ENCODE data around the gene UGGT2. TPM values are rescaled to one million over a fixed set of nuclear protein-coding genes. Genes with fewer than 3 reads are reported as not detected.

UGGT2 gene
- total RNA-seq, 3 donors from 2014 or later (not counting 1 experiment from before 2014, with no cell fraction given): 0.63 to 1.4 (median 1.3) TPM

DNA sequence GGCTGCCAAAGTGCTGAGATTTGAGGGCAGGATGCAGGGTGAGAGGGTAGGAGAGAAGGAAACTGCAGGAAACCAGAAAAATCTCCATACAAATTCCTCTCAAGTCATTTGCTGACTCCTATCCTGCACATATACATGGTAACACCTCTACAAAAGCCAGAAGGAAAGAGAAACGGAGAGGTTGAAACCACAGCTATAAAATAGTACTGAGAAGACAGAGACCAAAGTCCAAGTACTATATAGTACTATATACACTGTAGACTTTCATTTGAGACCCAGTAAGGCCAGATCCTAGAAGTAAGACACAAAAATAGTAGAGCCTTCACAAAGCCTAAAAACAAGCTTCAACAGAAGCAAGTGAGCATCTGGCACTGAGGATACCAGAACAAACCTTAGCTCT, 103.1 kb downstream of the UGGT2 start:
- no peaks in the 10 kb centered on the region for H3K9me3 ChIP-seq (ENCODE audit: control insufficient read depth, insufficient read depth, low read length)
- no peaks in the 10 kb centered on the region for H3K27me3 ChIP-seq (ENCODE audit: control insufficient read depth, insufficient read depth, low read length)
- H3K36me3 Mint-ChIP-seq: no peaks in the 10 kb centered on the region
- ATAC-seq (no peak), DNase-seq (no peak)
- no peaks in the 10 kb centered on the region for H3K4me1 ChIP-seq (ENCODE audit: control insufficient read depth, insufficient read depth, low read length)
- H3K4me3 Mint-ChIP-seq: no peak overlapping the region
- H3K36me3 ChIP-seq (ENCODE audit: control insufficient read depth, insufficient read depth, low read length): no peaks in the 10 kb centered on the region
- no peaks in the 10 kb centered on the region for H3K27me3 Mint-ChIP-seq (ENCODE audit: low read depth in 2 of 2)
- no peak overlapping the region for H3K27ac Mint-ChIP-seq
- no peak overlapping the region for H3K4me3 ChIP-seq (ENCODE audit: low read length)
- no peak overlapping the region for H3K27ac ChIP-seq (ENCODE audit: low read length)
- TF ChIP-seq, protein P1, sequence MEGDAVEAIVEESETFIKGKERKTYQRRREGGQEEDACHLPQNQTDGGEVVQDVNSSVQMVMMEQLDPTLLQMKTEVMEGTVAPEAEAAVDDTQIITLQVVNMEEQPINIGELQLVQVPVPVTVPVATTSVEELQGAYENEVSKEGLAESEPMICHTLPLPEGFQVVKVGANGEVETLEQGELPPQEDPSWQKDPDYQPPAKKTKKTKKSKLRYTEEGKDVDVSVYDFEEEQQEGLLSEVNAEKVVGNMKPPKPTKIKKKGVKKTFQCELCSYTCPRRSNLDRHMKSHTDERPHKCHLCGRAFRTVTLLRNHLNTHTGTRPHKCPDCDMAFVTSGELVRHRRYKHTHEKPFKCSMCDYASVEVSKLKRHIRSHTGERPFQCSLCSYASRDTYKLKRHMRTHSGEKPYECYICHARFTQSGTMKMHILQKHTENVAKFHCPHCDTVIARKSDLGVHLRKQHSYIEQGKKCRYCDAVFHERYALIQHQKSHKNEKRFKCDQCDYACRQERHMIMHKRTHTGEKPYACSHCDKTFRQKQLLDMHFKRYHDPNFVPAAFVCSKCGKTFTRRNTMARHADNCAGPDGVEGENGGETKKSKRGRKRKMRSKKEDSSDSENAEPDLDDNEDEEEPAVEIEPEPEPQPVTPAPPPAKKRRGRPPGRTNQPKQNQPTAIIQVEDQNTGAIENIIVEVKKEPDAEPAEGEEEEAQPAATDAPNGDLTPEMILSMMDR (IDR thresholded peaks at IDR 0.05): no peak
- no CpG with 5 or more reads among the region's 1 CpG for whole genome bisulfite sequencing (ENCODE audit: insufficient coverage)
- intact Hi-C loops (cut with micrococcal nuclease): no loop called here
- peaks cover 3 to 12% of the 10 kb centered on the region in 2 donors for H3K9me3 Mint-ChIP-seq
- H3K4me1 Mint-ChIP-seq: no peaks in the 10 kb centered on the region

- 60% methylated on average over 1 of the region's 2 CpGs for WGBS (ENCODE audit: insufficient coverage)
- Histone ChIP-seq H3K36me3 (ENCODE audit: control insufficient read depth, insufficient read depth, low read length) (no peaks in the 10 kb centered on the region), H3K4me1 (ENCODE audit: control insufficient read depth, insufficient read depth, low read length) (no peaks in the 10 kb centered on the region), H3K4me3 (ENCODE audit: low read length) (no peak overlapping the region), H3K27ac (ENCODE audit: low read length) (no peak overlapping the region), H3K27me3 (ENCODE audit: control insufficient read depth, insufficient read depth, low read length) (no peaks in the 10 kb centered on the region), H3K9me3 (ENCODE audit: control insufficient read depth, insufficient read depth, low read length) (no peaks in the 10 kb centered on the region)
- no peak overlapping the region for H3K4me3 Mint-ChIP-seq
- H3K9me3 Mint-ChIP-seq: peaks cover 3 to 10% of the 10 kb centered on the region in 2 donors
- TF ChIP-seq, protein P1 (IDR thresholded peaks at IDR 0.05): no peak
- DNase-seq: no peak
- no peak overlapping the region for H3K27ac Mint-ChIP-seq
- H3K4me1 Mint-ChIP-seq: no peaks in the 10 kb centered on the region
- intact Hi-C loops (cut with micrococcal nuclease): no loop called here
- no peak for ATAC-seq
- H3K27me3 Mint-ChIP-seq (ENCODE audit: low read depth in 2 of 2): no peaks in the 10 kb centered on the region
- H3K36me3 Mint-ChIP-seq: no peaks in the 10 kb centered on the region
Observed at GRCh38 chr13:95948656-95949055, 104.5 kb downstream of the UGGT2 start.

DNA sequence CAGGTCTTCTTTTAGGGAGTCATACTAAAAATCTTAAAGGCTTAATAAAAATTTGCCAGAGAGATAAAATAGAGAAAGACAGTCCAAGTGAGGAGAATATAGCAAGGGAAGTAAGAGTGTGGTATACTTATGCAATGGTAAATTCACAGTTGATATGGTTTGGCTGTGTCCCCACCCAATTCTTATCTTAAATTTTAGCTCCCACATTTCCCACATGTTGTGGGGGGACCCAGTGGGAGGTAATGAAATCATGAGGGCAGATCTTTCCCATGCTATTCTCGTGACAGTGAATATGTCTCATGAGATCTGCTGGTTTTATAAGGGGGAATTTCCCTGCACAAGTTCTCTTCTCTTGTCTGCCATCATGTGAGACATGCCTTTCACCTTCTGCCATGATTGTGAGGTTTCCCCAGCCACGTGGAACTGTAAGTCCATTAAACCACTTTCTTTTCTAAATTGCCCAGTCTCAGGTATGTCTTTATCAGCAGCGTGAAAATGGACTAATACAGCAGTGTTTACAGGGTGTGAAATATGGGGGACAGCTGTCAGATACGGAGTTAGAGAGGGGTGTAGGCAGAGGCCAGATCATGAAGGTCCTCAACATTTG, 115.4 kb downstream of the UGGT2 start:
- intact Hi-C loops (cut with micrococcal nuclease): no loop called here
- DNase-seq (no peak), ATAC-seq (no peak)
- H3K27ac ChIP-seq (ENCODE audit: low read length): no peak overlapping the region
- no peak overlapping the region for H3K4me3 Mint-ChIP-seq
- no peaks in the 10 kb centered on the region for H3K27me3 Mint-ChIP-seq (ENCODE audit: low read depth in 2 of 2)
- H3K9me3 ChIP-seq (ENCODE audit: control insufficient read depth, insufficient read depth, low read length): peaks cover 4% of the 10 kb centered on the region
- H3K27ac Mint-ChIP-seq: no peak overlapping the region
- H3K9me3 Mint-ChIP-seq: peaks cover 4 to 12% of the 10 kb centered on the region in 2 donors
- no peaks in the 10 kb centered on the region for H3K36me3 Mint-ChIP-seq
- H3K4me1 Mint-ChIP-seq: no peaks in the 10 kb centered on the region
- no peaks in the 10 kb centered on the region for H3K4me1 ChIP-seq (ENCODE audit: control insufficient read depth, insufficient read depth, low read length)
- no peak overlapping the region for H3K4me3 ChIP-seq (ENCODE audit: low read length)
- H3K27me3 ChIP-seq (ENCODE audit: control insufficient read depth, insufficient read depth, low read length): no peaks in the 10 kb centered on the region
- WGBS (ENCODE audit: insufficient coverage): 71% methylated on average over 4 of the region's 4 CpGs
- H3K36me3 ChIP-seq (ENCODE audit: control insufficient read depth, insufficient read depth, low read length): no peaks in the 10 kb centered on the region
- TF ChIP-seq, protein P1 (IDR thresholded peaks at IDR 0.05): no peak
